SK-N-SH (cell line): Measurements from ENCODE around the gene COL5A1. TPM values are rescaled to one million over a fixed set of nuclear protein-coding genes. Genes with fewer than 3 reads are reported as not detected.

Experiments
- CTCF ChIA-PET: fragments of 300-600, 350-600 bp; formaldehyde crosslinking; extraction: SDS; loops from one replicate; lab custom pipeline; 2021; lab: Yijun Ruan, JAX
- POLR2A ChIA-PET: fragments of 350-600 bp; sonication (Branson Sonifier 250); formaldehyde crosslinking; extraction: SDS; loops from one replicate; lab custom pipeline; 2020; ENCODE audit warnings: antibody characterized with exemption, inconsistent platforms; lab: Yijun Ruan, JAX
- DNase-seq: peaks from one replicate; pipeline ENCODE4 v3.0.0; 2012
- H2AFZ ChIP-seq: fragments of 200-600 bp; sonication (generic); 2 replicates; pipeline ENCODE4 v1.8.1; 2016; ENCODE audit warnings: antibody characterized with exemption, mild to moderate bottlenecking, low read depth
- H3F3A ChIP-seq: fragments of 200-600 bp; sonication (generic); replicated peaks from 2 replicates; pipeline ENCODE3; 2016; ENCODE audit warnings: antibody characterized with exemption, mild to moderate bottlenecking; ENCODE audit not compliant: insufficient read depth
- H3K27ac ChIP-seq, 2 experiments: fragments of 200-500 bp in 1 of 2; fragments of 200-600 bp in 1 of 2; sonication (Bioruptor generic) in 1 of 2; sonication (generic), shearing (Covaris generic) in 1 of 2; 2 replicates each; pipeline versions ENCODE4 v1.5.1 to v1.6.1; 2014 to 2016; ENCODE audit warnings: low read depth in 2 of 2, inconsistent platforms in 1 of 2, low read length in 1 of 2, mild to moderate bottlenecking in 1 of 2, mixed read lengths in 1 of 2
- H3K27me3 ChIP-seq: fragments of 200-600 bp; sonication (generic), shearing (Covaris generic); 2 replicates; pipeline ENCODE4 v1.6.1; 2016; ENCODE audit warnings: mixed run types; ENCODE audit not compliant: insufficient read depth
- H3K36me3 ChIP-seq, 2 experiments: fragments of 200-500 bp in 1 of 2; fragments of 200-600 bp in 1 of 2; sonication (Bioruptor generic) in 1 of 2; sonication (generic) in 1 of 2; replicated peaks in 1 of 2; 2 replicates each; pipeline versions ENCODE3 to v1.5.1; 2014 to 2016; ENCODE audit warnings: low read length in 1 of 2, mild to moderate bottlenecking in 1 of 2; ENCODE audit not compliant: insufficient read depth in 2 of 2, control insufficient read depth in 1 of 2
- H3K4me1 ChIP-seq, 2 experiments: fragments of 200-500 bp in 1 of 2; fragments of 200-600 bp in 1 of 2; sonication (Bioruptor generic) in 1 of 2; sonication (generic), shearing (Covaris generic) in 1 of 2; 2 replicates each; pipeline versions ENCODE4 v1.5.1 to v1.6.1; 2014 to 2016; ENCODE audit warnings: low read depth in 1 of 2, low read length in 1 of 2, mixed run types in 1 of 2; ENCODE audit not compliant: insufficient read depth in 2 of 2, control insufficient read depth in 1 of 2
- H3K4me2 ChIP-seq: fragments of 200-600 bp; sonication (generic), shearing (Covaris generic); 2 replicates; pipeline ENCODE4 v1.6.1; 2017; ENCODE audit warnings: mixed run types
- H3K4me3 ChIP-seq, 2 experiments: fragments of 200-500 bp in 1 of 2; fragments of 200-600 bp in 1 of 2; sonication (Bioruptor generic) in 1 of 2; sonication (generic), shearing (Covaris generic) in 1 of 2; 2 replicates each; pipeline versions ENCODE4 v1.5.1 to v1.8.1; 2014 to 2016; ENCODE audit warnings: low read depth in 2 of 2, inconsistent platforms in 1 of 2, low read length in 1 of 2, mild to moderate bottlenecking in 1 of 2, mixed read lengths in 1 of 2, moderate library complexity in 1 of 2
- H3K79me2 ChIP-seq: fragments of 200-600 bp; sonication (generic); 2 replicates; pipeline ENCODE4 v1.8.1; 2017; ENCODE audit warnings: mild to moderate bottlenecking; ENCODE audit not compliant: insufficient read depth
- H3K9ac ChIP-seq: fragments of 200-600 bp; sonication (generic); 2 replicates; pipeline ENCODE4 v1.6.1; 2017; ENCODE audit warnings: mixed run types
- H3K9me2 ChIP-seq: fragments of 200-600 bp; sonication (generic); 2 replicates; pipeline ENCODE4 v1.6.1; 2017; ENCODE audit warnings: mixed run types
- H3K9me3 ChIP-seq: fragments of 200-600 bp; sonication (generic); 2 replicates; pipeline ENCODE4 v1.6.1; 2017; ENCODE audit warnings: mixed run types, mild to moderate bottlenecking, moderate library complexity
- H4K20me1 ChIP-seq: fragments of 200-600 bp; sonication (generic); 2 replicates; pipeline ENCODE4 v1.6.1; 2017; ENCODE audit warnings: mild to moderate bottlenecking, mixed run types; ENCODE audit not compliant: insufficient read depth
- CHD2 ChIP-seq: fragments of 150-350 bp; IDR thresholded peaks from 2 replicates; pipeline ENCODE4 v1.6.1; 2018; ENCODE audit warnings: low read length; ENCODE audit not compliant: partially characterized antibody
- EZH2phosphoT487 ChIP-seq: fragments of 200-600 bp; sonication (generic); IDR thresholded peaks from 2 replicates; pipeline ENCODE4 v1.6.1; 2017; ENCODE audit warnings: low read depth, mixed run types, mild to moderate bottlenecking, antibody characterized with exemption, moderate library complexity, borderline replicate concordance
- FOSL2 ChIP-seq: IDR thresholded peaks from 2 replicates; pipeline ENCODE4 v1.4.0; 2012; ENCODE audit warnings: low read depth, mild to moderate bottlenecking, moderate library complexity, borderline replicate concordance
- FOXM1 ChIP-seq: IDR thresholded peaks from 2 replicates; pipeline ENCODE4 v1.4.0; 2012; ENCODE audit warnings: low read depth, mild to moderate bottlenecking
- GATA2 ChIP-seq: sonication (generic); formaldehyde crosslinking; IDR thresholded peaks from 2 replicates; pipeline ENCODE4 v1.5.0; 2020; ENCODE audit warnings: mild to moderate bottlenecking, missing genetic modification reagents
- MEF2A ChIP-seq: IDR thresholded peaks from 2 replicates; pipeline ENCODE4 v1.4.0; 2012; ENCODE audit warnings: low read depth, borderline replicate concordance
- NFIC ChIP-seq: IDR thresholded peaks from 2 replicates; pipeline ENCODE4 v1.4.0; 2012; ENCODE audit warnings: borderline replicate concordance
- RAD21 ChIP-seq: IDR thresholded peaks from 2 replicates; pipeline ENCODE4 v1.6.1; 2012; ENCODE audit warnings: mild to moderate bottlenecking, low read length
- RCOR1 ChIP-seq: fragments of 150-350 bp; IDR thresholded peaks from 2 replicates; pipeline ENCODE4 v1.6.1; 2017; ENCODE audit warnings: antibody characterized with exemption, low read length
- RFX5 ChIP-seq: IDR thresholded peaks from 2 replicates; pipeline ENCODE4 v1.6.1; 2012; ENCODE audit warnings: mild to moderate bottlenecking, improper control_type of control experiment, low read length
- SMC3 ChIP-seq: IDR thresholded peaks from 2 replicates; pipeline ENCODE4 v1.6.1; 2012; ENCODE audit warnings: low read depth, low read length, improper control_type of control experiment
- TAF1 ChIP-seq: IDR thresholded peaks from 2 replicates; pipeline ENCODE4 v1.6.1; 2012; ENCODE audit warnings: low read depth, mild to moderate bottlenecking, low read length, moderate library complexity, borderline replicate concordance
- TCF12 ChIP-seq: IDR thresholded peaks from 2 replicates; pipeline ENCODE4 v1.4.0; 2012
- USF1 ChIP-seq: IDR thresholded peaks from 2 replicates; pipeline ENCODE4 v1.4.0; 2012; ENCODE audit warnings: low read depth, borderline replicate concordance
- YY1 ChIP-seq: IDR thresholded peaks from 2 replicates; pipeline ENCODE4 v1.4.0; 2012; ENCODE audit warnings: low read depth, mild to moderate bottlenecking
- WGBS: methylation state at CpG from one replicate; pipeline ENCODE4 v1.1.6; 2017; ENCODE audit warnings: low lambda C conversion rate; 5-methylcytosine and 5-hydroxymethylcytosine counted together
- polyA plus RNA-seq, 3 experiments: library from polyadenylated mRNA; depleted of rRNA; stranded (reverse); fragments of >200 nt; gene quantifications; 2 replicates each; pipeline ENCODE4 v1.2.3, GENCODE V29; 2012
- TF ChIP-seq, protein P1 (sequence below): IDR thresholded peaks from 2 replicates; pipeline ENCODE4; 2012
- TF ChIP-seq, protein P2 (sequence below): IDR thresholded peaks from 2 replicates; pipeline ENCODE4 v1.4.0; 2012; ENCODE audit warnings: low read depth, borderline replicate concordance

The COL5A1 gene
- polyA plus RNA-seq, 1 of the 3 experiments (the other 2 are of a cell fraction): 73.8 TPM

DNA sequence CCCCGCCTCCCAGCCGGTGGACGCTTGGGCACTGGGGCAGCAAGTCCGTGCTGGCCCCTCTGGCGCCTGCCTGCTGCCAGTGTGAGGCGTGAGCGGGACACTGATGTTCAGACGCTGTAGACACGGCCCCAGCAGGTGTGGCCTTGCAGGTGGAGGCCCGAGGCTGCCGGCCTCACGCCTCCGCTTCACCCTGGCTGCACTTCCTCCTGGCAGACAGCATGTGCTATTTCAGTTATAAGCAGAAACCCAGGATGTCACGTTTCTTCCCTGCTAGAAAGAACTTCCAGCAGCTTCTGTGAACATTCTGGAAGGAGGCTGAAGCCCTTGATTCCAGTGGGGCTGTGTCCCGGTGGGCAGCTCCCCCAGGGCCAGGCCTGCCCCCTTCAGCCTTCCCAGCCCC lies 124.2 kb downstream of the COL5A1 start:
- whole genome bisulfite sequencing: 84% methylated on average over 15 of the region's 15 CpGs
- peaks cover 59% of the 10 kb centered on the region for H4K20me1 ChIP-seq
- peaks cover 42% of the 10 kb centered on the region for H3F3A ChIP-seq
- peaks cover 0 to 14% of the 10 kb centered on the region in 2 experiments; a peak in 1 of 4 replicates for H3K4me1 ChIP-seq
- H3K79me2 ChIP-seq: peaks cover 81% of the 10 kb centered on the region
- peaks cover 57 to 64% of the 10 kb centered on the region in 2 experiments for H3K36me3 ChIP-seq
- no peak overlapping the region for H3K4me3 ChIP-seq
- no peak overlapping the region for H3K4me2 ChIP-seq
- H3K9me3 ChIP-seq: no peaks in the 10 kb centered on the region
- TF ChIP-seq SMC3 (no peak), TAF1 (no peak), USF1 (no peak), TCF12 (no peak), NFIC (no peak), CHD2 (no peak), GATA2 (CRISPR knock-in tag) (no peak), RCOR1 (no peak)
- TF ChIP-seq, protein P1, sequence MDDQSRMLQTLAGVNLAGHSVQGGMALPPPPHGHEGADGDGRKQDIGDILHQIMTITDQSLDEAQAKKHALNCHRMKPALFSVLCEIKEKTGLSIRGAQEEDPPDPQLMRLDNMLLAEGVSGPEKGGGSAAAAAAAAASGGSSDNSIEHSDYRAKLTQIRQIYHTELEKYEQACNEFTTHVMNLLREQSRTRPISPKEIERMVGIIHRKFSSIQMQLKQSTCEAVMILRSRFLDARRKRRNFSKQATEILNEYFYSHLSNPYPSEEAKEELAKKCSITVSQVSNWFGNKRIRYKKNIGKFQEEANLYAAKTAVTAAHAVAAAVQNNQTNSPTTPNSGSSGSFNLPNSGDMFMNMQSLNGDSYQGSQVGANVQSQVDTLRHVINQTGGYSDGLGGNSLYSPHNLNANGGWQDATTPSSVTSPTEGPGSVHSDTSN: no peak
- no peak overlapping the region for H2AFZ ChIP-seq
- DNase-seq: no peak
- POLR2A ChIA-PET: no interaction called here
- no peak overlapping the region for H3K9ac ChIP-seq
- H3K9me2 ChIP-seq: no peaks in the 10 kb centered on the region
- CTCF ChIA-PET: interaction anchor here (0.6 to 10.3 kb wide), 2 partner anchors 15 to 97 kb away, joined by 3 to 67 read pairs; no protein-coding TSS in a partner anchor
- H3K27me3 ChIP-seq: no peaks in the 10 kb centered on the region
- H3K27ac ChIP-seq: no peak overlapping the region

DNA sequence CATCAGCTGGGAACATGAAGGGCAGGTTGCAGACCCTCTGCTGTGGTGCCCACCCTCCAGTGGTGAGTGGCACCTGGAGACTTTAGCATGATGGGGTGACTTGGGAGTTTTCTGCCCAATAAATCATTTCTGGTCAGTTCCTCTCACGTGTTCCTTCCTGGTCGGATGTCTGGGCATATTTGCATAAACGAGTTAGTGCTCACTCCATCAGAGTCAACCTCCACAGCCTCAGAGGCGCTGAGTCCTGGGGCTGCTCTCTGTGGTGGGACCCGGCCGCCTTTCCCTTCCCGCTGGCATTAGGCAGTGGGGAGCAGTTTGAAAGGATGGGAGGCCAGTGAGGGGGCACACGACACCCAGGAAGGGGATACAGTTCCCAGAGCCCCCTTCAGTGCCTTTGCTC lies 125.0 kb downstream of the COL5A1 start:
- no peak overlapping the region for H3K4me3 ChIP-seq
- peaks cover 35% of the 10 kb centered on the region for H3F3A ChIP-seq
- ChIA-PET POLR2A (no interaction called here), CTCF (interaction anchor here (10.3 kb wide), 1 partner anchor 14 kb away, joined by 67 read pairs; no protein-coding TSS in a partner anchor)
- no peak overlapping the region for H3K4me2 ChIP-seq
- TF ChIP-seq, protein P2, sequence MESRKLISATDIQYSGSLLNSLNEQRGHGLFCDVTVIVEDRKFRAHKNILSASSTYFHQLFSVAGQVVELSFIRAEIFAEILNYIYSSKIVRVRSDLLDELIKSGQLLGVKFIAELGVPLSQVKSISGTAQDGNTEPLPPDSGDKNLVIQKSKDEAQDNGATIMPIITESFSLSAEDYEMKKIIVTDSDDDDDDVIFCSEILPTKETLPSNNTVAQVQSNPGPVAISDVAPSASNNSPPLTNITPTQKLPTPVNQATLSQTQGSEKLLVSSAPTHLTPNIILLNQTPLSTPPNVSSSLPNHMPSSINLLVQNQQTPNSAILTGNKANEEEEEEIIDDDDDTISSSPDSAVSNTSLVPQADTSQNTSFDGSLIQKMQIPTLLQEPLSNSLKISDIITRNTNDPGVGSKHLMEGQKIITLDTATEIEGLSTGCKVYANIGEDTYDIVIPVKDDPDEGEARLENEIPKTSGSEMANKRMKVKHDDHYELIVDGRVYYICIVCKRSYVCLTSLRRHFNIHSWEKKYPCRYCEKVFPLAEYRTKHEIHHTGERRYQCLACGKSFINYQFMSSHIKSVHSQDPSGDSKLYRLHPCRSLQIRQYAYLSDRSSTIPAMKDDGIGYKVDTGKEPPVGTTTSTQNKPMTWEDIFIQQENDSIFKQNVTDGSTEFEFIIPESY: no peak
- TF ChIP-seq MEF2A (no peak), RAD21 (no peak), TCF12 (no peak), CHD2 (no peak), FOSL2 (no peak), RFX5 (no peak), RCOR1 (no peak), EZH2phosphoT487 (no peak), YY1 (no peak), FOXM1 (no peak)
- peaks cover 62 to 63% of the 10 kb centered on the region in 2 experiments for H3K36me3 ChIP-seq
- no peak overlapping the region for H3K9ac ChIP-seq
- H4K20me1 ChIP-seq: peaks cover 60% of the 10 kb centered on the region
- H3K4me1 ChIP-seq: peaks cover 0 to 14% of the 10 kb centered on the region in 2 experiments; a peak in 1 of 4 replicates
- no peak overlapping the region for H2AFZ ChIP-seq
- DNase-seq: no peak
- H3K9me2 ChIP-seq: no peaks in the 10 kb centered on the region
- WGBS: 85% methylated on average over 4 of the region's 8 CpGs
- no peaks in the 10 kb centered on the region for H3K27me3 ChIP-seq
- peaks cover 80% of the 10 kb centered on the region for H3K79me2 ChIP-seq
- H3K27ac ChIP-seq: no peak overlapping the region
- H3K9me3 ChIP-seq: no peaks in the 10 kb centered on the region
